NCI-H128 (cell line): ENCODE measurements around the gene GTF2H3.

Experiments
- DNase-seq: peaks from one replicate; lab custom pipeline; 2025; ENCODE audit not compliant: unreplicated experiment; lab: John Stamatoyannopoulos, UW

The GTF2H3 gene

DNA sequence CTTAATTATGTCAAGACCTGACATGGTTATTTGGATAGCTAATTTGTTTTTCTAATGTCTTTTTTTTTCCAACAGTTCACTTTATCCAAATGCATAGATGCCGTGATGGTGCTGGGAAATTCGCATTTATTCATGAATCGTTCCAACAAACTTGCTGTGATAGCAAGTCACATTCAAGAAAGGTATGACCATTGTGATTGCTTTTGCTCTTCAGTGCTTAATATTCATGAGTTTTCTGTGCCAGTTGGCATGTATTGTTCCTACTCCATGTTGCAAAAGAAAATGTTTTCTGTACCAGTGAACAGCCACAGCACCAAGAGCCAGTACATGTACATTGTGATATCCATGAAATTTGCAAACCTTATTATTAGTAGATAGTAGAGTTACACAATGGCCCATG, 11.8 kb downstream of the GTF2H3 start:
- no peak for DNase-seq

DNA sequence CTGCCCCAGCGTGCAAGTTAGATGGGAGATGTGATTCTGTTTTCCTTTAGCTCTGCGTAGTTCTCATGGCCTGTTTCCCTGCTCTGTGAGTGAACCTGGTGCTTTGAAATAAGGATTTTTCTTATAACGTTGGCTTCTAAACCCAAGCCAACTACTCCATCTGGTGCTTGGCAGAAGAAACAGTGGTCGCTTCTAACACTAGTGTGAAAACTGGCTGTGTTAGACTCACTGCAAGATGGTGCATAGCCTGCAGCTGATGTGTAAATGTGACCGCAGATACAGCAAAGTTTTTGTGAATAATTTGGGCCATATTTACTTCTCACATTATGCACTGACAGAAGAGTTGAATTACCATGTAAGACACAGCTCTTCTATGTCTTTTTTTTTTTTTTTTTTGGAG, 12.2 kb downstream of the GTF2H3 start:
- no peak for DNase-seq

DNA sequence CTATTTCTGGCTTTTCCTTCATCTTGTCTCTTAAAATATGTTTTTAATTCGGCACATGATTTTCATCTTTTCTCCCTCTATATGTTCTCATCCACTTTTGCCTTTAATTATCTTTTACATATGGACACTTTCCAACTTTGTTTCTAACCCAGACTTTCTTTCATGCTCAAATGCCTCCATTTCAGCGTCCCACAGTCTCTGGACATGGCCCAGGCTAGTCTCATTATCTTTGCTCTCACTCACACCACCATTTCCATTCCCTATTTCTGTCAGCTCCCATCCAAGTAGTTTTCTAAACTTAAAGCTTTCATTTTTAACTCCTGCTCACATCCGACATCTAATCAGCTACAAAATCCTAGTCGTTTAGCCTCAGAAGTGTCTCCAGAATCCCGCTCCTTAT, 14.8 kb downstream of the GTF2H3 start:
- no peak for DNase-seq

DNA sequence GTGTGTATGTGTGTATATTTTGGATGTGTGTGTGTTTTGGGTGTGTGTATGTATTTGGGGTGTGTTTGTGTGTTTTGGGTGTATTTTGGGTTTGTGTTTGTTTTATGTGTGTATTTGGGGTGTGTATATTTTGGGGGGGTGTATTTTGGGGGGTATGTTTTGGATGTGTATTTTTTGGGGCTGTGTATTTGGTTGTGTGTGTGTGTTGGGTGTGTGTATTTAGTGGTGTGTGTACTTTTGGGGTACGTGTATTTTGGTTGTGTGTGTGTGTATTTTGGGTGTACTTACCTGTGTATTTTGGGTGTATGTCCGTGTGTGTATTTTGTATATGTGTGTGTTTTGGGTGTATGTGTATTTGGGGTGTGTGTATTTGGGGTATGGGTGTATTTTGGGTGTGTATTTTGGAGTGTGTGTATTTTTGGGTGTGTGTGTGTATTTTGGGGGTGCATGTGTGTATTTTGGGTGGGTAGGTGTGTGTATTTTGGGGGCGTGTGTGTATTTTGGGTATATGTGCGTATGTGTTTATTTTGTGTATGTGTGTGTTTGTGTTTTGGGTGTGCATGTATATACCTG, 20.6 kb downstream of the GTF2H3 start:
- DNase-seq: no peak

DNA sequence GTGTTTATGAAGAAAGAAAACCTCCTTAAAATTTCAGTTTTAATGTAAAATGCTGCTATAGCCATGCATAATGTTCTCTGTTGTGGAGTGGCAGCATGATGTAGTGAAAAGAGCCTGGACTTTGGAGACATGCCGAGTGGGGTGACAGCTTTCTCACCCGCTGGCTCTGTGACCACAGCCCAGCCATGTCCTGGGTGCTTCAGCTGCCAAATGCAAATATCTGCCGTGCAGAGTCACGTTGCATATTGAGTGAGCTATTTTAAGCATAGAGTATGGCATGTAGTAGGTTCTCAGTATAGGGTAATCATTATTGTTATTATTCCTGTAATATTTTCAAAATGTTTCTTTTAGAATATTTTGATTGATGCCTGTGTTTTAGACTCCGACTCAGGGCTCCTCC, 21.8 kb downstream of the GTF2H3 start:
- DNase-seq: no peak

DNA sequence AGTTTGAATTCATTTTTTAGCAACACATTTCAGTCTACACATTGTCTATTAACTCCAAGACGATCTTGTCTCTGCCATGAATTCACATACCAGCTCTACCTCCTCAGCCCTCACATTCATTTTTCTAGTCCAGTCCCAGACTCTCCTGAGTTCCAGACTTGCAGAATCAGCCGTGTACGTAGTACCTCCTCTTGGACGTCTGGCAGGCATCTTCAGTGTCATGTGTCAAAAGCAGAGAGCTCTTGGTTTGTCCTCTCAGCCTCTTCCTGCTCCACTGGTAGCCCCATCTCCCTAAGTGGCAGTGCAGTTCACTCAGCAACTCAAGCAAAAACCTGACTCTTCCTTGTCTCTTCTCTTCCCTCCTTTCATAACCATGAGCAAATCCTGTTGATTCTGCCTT, 22.8 kb downstream of the GTF2H3 start:
- DNase-seq: no peak

DNA sequence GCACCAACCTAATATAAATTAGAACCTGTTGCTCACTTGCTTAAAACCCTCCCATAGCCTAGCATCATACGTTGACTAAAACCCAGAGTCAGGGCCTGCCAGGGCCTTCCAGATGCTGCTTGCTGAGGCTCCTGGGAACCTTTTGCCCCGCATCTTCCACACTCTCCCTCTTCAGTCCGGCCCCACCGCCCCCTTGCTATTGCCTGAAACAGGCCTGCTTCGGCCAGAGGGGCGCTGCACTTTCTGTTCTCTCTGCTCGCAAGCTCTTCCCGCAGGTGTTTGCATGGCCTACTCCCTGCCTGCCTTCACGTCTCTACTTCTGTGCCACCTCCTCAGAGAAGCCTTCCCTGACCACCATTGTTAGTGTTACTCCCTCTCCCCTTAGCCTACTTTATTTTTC, 23.6 kb downstream of the GTF2H3 start:
- DNase-seq: no peak

DNA sequence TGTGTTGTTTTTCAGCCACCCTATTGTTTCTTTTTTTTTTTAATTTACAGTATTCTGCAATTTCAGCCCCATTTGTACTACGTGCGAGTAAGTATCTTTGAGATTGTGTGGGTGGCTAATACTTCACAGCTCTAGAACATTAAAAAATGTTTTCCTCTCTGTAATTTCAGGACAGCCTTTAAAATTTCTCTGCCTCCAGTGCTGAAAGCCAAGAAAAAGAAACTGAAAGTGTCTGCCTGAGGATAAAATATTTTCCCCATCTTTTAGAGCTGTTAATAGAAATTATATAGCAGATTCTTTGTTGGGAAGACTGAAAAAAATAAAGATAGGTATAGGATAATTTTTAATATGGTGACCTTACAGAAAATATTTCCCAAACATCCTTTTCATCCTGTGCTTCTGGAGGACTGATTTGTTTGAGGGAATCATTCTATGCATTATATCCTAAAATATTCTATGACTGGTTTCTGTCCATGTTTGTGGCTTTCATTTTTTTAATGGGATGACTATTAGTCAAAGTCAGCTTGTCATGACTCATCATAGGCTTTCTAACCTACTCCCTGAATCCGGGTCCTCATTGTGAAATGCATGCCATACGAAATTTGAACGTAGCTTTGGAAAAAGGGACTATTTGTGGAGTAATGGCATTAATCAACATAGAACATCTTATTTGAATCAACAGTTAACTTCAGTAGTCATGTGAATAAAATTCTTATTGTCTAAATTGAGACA, 26.5 kb downstream of the GTF2H3 start:
- DNase-seq: no peak

DNA sequence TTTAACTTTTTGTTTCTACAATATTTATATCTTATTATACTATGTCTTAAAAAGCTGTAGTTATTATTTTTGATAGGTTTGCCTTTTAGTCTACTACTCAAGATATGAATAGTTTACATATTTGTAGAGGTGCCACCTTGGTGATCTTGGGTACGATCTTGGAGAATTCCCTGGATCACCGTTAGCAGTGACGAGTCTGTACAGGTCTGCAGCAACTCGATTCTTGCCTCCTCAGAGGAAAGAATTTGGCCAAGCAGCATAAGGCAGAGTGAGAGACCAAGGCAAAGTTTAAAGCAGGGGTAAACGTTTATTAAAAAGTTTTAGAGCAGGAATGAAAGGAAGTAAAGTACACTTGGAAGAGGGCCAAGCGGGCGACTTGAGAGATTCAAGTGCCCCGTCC, 34.1 kb downstream of the GTF2H3 start:
- DNase-seq: no peak

DNA sequence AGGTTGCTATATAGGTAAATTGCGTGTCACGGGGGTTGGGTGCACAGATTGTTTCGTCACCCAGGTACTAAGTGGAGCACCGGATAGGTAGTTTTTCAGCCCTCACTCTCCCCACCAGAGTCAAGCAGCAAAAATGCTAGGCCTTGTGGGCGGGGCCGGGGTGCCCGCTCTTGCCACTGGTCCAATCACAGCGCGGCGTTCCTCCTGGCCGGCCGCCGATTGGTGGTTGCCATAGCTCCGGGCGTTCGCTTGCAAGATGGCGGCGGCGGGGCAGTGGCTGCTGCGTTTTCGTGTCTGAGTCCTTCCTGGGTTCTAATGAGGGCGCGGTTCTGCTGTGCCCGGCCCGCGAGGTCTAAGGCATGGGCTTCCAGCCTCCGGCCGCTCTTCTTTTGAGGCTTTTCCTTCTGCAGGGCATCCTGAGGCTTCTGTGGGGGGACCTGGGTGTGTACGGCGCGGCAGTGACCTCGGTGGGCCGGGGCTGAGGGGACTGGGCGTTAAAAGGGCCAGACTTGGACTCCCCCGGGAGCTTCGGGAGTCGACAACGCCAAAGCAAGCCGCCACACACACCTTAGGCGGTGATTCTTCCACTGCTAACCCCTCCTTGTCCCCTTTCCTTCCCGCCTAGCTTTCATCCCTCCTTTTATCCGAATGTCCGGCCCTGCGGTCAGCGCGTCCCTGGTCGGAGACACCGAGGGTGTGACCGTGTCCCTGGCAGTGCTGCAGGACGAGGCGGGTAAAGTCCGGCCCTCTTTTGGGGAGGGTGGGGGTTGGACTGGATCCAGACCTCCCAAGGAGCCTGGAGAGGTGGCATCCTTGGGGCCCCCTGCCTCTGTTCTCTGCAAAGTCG, 37.5 kb downstream of the GTF2H3 start, which contains the start of gene TCTN2:
Gene TCTN2, plus strand, starts transcription at position 232 of the 847 bp plus-strand sequence. Its CDS starts 128 bp downstream, at position 360.
- DNase-seq: peak; percentile 85

DNA sequence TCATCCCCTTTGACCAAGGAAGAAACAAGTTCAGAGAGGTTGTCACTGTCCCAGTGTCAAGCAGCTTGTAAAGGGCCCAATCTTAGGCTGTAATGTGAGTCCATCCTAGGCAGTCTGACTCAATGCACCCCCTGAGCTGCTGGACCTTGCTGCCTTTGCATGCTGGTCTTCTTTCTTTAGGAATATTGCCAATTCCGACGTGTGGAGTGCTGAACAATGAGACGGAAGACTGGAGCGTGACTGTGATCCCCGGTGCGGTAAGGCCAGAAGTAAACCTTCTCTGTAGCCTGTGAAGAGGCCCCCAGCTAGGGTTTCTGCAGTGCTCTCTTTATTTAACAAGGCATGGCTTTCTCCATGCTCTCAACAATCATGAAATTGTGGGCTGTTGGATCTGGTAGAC, 38.2 kb downstream of the GTF2H3 start:
- no peak for DNase-seq

DNA sequence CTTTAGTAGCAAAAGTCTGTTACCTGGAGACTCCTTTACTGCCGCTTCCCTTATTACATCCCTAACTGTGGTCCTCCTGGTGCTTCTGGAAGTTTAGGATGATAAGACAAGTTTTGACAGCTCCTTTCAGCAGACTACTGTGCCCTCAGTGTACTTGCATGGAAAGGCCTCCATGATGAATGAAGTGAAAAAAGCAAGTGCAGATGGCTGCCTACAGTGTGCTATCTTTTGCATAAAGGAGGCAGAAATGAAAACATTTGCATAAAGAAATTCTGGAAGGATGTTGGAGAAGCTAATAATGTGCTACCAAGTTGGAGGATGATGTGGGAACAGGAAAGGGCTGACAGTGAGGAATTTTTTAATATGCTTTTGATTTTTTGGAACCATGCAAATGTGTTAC, 41.8 kb downstream of the GTF2H3 start:
- no peak for DNase-seq

DNA sequence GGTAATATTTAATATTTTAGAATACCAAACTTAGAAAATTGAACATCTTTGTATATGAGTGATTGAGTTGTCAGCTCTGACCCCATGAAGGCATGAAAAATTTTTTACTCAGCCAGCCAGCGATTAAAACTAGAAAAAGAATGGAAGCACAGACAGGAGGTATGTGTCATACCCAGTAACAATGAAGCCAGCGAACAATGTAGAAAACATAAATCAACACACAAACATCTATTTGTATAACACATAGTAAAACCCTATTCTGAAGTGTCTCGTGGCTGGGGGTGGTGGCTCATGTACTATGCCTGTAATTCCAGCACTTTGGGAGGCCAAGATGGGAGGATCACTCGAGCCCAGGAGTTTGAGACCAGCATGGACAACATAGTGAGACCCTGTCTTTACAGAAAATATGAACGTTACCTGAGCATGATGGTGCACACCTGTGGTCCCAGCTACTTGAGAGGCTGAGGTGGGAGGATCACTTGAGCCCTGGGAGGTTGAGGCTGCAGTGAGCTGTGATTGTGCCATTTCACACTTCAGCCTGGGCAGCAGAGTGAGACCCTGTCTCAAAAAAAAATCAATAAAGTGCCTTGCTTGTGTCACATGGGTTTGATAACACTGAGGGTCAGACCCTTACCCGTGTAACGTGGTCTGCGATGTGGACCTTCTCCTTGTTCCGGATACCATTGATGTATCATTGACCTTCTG, 43.1 kb downstream of the GTF2H3 start:
- no peak for DNase-seq

DNA sequence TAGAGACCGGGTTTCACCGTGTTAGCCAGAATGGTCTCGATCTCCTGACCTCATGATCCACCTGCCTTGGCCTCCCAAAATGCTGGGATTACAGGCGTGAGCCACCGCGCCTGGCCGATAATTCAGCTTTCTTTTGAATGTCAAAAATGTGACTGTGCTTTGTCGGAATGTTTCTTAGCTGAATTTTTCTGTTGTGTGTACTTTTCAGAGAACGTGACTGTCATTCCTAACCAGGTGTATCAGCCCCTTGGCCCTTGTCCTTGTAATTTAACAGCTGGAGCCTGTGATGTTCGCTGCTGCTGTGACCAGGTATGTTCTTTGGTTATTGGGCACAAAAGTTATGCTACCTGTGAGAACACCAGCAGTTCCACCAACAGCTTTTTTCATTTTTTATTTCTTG, 45.4 kb downstream of the GTF2H3 start:
- no peak for DNase-seq

DNA sequence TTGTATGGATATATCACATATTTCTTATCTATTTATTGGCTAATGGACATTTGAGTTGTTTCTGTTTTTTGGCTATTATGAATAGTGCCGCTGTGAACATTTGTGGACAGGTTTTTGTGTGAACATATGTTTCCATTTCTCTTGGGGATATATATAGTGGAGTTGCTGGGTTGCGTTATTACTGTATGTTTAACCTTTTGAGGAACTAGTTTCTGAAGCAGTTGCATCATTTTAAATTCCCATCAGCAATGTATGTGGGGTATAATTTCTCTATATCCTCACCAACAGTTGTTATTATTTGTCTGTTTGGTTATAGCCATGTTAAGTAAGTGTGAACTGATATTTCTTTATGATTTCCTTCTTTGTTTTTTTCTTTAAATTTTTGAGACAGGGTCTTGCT, 48.0 kb downstream of the GTF2H3 start:
- no peak for DNase-seq

DNA sequence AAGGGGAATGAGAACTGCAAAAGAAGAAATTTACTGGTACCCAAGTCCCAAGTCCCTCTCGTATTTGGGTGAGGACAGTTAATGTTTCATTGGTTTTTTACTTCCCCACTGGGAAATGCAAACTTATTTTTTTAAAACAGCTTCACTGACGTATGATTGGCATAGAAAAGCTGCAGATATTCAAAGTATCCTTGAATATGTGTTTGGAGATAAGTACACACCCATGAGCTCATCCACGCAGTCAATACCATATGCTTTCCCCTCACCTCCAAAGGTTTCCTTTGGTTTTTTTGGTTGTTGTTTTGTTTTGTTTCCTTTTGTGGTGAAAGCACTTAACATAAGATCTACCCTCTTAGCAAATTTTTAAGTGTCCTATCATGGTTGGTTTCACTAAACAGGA, 50.3 kb downstream of the GTF2H3 start:
- DNase-seq: no peak

DNA sequence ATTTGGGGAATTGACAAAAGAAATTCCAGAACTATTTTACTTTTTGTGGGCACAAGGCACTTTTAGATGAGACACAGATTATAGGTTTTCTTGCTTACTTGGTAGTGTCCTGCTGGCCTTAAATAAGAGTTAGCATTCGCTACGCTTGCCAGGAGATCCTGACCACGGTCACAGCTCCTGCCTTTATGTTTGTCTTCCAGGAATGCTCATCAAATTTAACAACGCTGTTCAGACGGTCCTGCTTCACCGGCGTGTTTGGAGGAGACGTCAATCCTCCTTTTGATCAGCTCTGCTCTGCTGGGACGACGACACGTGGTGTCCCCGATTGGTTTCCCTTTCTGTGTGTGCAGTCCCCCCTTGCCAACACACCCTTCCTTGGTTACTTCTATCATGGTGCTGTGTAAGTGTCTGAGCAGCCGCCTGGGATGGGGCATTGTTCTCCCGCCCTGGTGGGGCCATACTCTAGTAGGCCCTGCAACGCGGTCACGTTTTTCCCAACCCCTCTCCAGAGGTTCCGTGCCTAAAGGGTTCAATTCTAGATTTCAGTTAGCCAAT, 53.1 kb downstream of the GTF2H3 start:
- no peak for DNase-seq

DNA sequence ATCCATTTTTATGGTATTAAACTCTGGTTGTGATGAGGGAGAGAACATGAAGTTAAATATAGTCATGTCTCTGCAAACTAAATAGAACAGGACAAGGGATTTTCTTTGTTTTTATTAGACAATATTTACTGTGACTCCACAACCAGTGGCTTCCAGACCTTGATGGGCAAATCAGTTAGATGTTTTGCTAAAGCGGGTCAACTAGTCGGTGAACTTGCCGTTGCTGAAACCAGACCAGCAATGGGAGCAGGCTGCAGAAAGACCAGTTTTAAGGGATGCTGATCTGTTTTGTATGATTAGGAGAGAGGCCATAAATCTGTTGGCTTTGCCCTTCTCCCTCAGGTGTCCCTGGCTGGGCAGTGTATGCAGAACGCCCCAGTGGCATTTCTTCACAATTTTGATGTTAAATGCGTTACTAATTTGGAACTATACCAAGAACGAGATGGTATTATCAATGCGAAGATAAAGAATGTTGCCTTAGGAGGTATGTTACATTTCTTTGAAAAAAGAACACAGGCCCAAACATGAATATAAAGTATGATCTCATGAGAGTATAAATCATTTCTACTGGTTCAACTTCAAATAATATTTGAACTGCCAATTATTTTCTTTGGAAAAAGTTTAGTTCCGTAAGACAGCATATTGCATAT, 56.7 kb downstream of the GTF2H3 start:
- DNase-seq: no peak

DNA sequence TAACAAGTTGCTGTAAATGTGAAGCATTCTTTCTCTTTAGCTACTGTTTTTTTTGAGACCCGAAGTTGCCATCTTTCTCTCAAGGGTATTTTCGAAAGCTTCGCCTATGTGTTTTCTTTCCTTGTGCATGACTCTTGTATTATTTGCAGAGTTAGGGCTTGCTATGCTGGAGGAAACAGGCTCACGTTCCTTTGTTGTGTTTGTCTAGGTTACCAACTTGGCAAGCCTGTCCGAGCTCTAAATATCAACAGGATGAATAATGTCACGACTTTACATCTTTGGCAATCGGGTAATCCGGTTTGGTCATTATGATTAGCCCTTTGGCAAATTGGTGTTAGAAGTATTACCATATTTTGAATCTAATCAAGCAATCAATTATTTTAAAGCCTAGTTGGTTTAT, 62.6 kb downstream of the GTF2H3 start:
- no peak for DNase-seq

DNA sequence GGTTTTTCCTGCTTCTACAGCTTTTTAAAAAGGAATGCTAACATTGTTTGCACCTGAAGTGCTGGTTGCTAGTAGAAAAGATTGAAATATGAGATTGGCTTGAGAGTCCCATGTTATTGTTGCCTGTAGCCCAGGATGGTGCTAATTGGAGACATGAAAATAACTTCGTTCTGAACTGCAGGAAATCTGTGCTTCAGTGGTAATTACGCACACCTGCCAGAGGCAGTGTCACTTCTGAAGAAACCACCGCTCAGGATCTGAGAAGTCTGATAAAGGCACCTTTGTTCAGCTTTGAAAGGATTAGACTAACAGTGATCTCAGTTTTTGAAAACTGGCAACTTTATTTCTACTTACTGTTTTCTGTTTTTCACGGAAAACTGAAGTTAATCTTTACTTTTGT, 63.0 kb downstream of the GTF2H3 start:
- DNase-seq: peak; percentile 16

DNA sequence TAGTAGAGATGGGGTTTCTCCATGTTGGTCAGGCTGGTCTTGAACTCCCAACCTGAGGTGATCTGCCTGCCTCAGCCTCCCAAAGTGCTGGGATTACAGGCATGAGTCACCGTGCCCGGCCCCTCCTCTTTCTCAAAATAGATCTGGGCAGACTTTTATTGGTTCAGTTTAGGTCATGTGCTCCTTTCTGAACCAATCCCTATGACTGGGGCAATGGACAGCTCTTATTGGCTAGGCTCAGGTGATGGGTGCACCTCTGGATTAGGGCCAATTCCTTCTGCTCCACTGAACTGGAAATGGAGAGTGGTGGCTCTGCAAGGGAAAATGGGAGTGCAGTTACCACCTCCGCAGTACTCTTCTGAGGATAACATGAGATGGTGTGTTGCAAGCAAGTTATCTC, 72.3 kb downstream of the GTF2H3 start:
- no peak for DNase-seq
